Activated T-cell treated with anti-CD3 and anti-CD28 coated beads, Interleukin-2, amount 50 U/mL, for 48 hours (primary cell): ENCODE measurements around the gene MN1.

ENCODE experiments used
- DNase-seq, 2 experiments: peaks; one replicate each; pipeline ENCODE4 v3.0.0-alpha.2; 2020

Gene MN1

GRCh38 chr22:27709919-27710675 lies 91.5 kb downstream of the MN1 start:
- DNase-seq, result no peak

GRCh38 chr22:27706489-27706888 lies 95.1 kb downstream of the MN1 start:
- DNase-seq, result no peak

- no peak for DNase-seq
Observed at GRCh38 chr22:27705408-27706080, 96.0 kb downstream of the MN1 start.

GRCh38 chr22:27704581-27704980 lies 97.0 kb downstream of the MN1 start:
- DNase-seq, result no peak

GRCh38 chr22:27699383-27700019 lies 102.1 kb downstream of the MN1 start:
- no peak for DNase-seq

- no peak for DNase-seq
Observed at GRCh38 chr22:27698813-27699212, 102.7 kb downstream of the MN1 start.
